GM18861 (cell line): ENCODE data around the gene ERBB3.
"Not testable (repeated sequence)": the region's sequence is repeated elsewhere in the genome, so short reads cannot be mapped to it uniquely, and the experiment has no call there.

Source experiments
- ATAC-seq: cut with Tn5 transposase; IDR thresholded peaks from one replicate; pipeline ENCODE4 v1.9.1; 2021; ENCODE audit not compliant: unreplicated experiment

Gene ERBB3

GRCh38 chr12:56110571-56110970 is 30.6 kb downstream of the ERBB3 start:
- ATAC-seq = no peak

GRCh38 chr12:56114084-56114483 is 34.1 kb downstream of the ERBB3 start:
- ATAC-seq = no peak

- ATAC-seq = no peak
Observed at GRCh38 chr12:56115329-56115728, 35.4 kb downstream of the ERBB3 start.

- ATAC-seq = peak; percentile 34
Observed at GRCh38 chr12:56116267-56117081, 36.5 kb downstream of the ERBB3 start, which contains the start of gene RPL41. TSS of gene RPL41 (plus strand) at chr12:56116633.

GRCh38 chr12:56117082-56117706 is 37.2 kb downstream of the ERBB3 start:
- ATAC-seq = not testable (repeated sequence)

- peak; percentile 86 for ATAC-seq
Observed at GRCh38 chr12:56117778-56118687, 38.1 kb downstream of the ERBB3 start, which contains the start of gene ZC3H10. TSS of gene ZC3H10 (plus strand) at chr12:56118266. CDS start at chr12:56120563, 2,297 bp downstream.

GRCh38 chr12:56118688-56119357 is 38.9 kb downstream of the ERBB3 start:
- ATAC-seq = no peak

GRCh38 chr12:56119361-56119796 is 39.4 kb downstream of the ERBB3 start:
- ATAC-seq = no peak

- no peak for ATAC-seq
Observed at GRCh38 chr12:56120158-56120846, 40.3 kb downstream of the ERBB3 start.

- no peak for ATAC-seq
Observed at GRCh38 chr12:56121204-56121870, 41.4 kb downstream of the ERBB3 start.

GRCh38 chr12:56122637-56123036 is 42.7 kb downstream of the ERBB3 start:
- no peak for ATAC-seq

GRCh38 chr12:56124133-56124532 is 44.2 kb downstream of the ERBB3 start:
- no peak for ATAC-seq

GRCh38 chr12:56126732-56127239 is 46.8 kb downstream of the ERBB3 start:
- ATAC-seq = no peak

- ATAC-seq = no peak
Observed at GRCh38 chr12:56127485-56127887, 47.5 kb downstream of the ERBB3 start.

GRCh38 chr12:56127888-56128669 is 48.1 kb downstream of the ERBB3 start, which contains the start of gene ESYT1:
TSS of gene ESYT1 (plus strand) at chr12:56128267. CDS start at chr12:56128320, 53 bp downstream.
- peak; percentile 84 for ATAC-seq

GRCh38 chr12:56128670-56129205 is 48.8 kb downstream of the ERBB3 start:
- ATAC-seq = no peak

- ATAC-seq = no peak
Observed at GRCh38 chr12:56129206-56129941, 49.4 kb downstream of the ERBB3 start.
